Kidney (tissue), 14 donors: Measurements from ENCODE around the gene CACNA1E. TPM values are rescaled to one million over a fixed set of nuclear protein-coding genes. Genes with fewer than 3 reads are reported as not detected.

Experiments
- DNase-seq, 5 donors: peaks; one replicate each; pipeline ENCODE4 v3.0.0-alpha.2; 2013 to 2020
- FAIRE-seq: peaks from 2 replicates; lab custom pipeline; 2012; peaks lifted over from hg19 to GRCh38; lab: Jason Lieb, UNC
- H3K27ac ChIP-seq, 2 donors: one replicate each; pipeline ENCODE4 v1.7.0; 2013; ENCODE audit warnings: low read depth in 2 of 2, low read length in 2 of 2, inconsistent platforms in 1 of 2
- H3K27me3 ChIP-seq: one replicate; pipeline ENCODE4 v1.7.1; 2013; ENCODE audit warnings: low read length, inconsistent platforms; ENCODE audit not compliant: control insufficient read depth, insufficient read depth
- H3K36me3 ChIP-seq, 3 donors: one replicate each; pipeline versions ENCODE4 v1.7.0 to v1.7.1; 2013; ENCODE audit warnings: low read length in 3 of 3, control low read depth in 1 of 3, inconsistent platforms in 1 of 3; ENCODE audit not compliant: insufficient read depth in 3 of 3, control insufficient read depth in 2 of 3
- H3K4me1 ChIP-seq, 3 donors: one replicate each; pipeline versions ENCODE4 v1.7.0 to v1.7.1; 2013; ENCODE audit warnings: low read length in 3 of 3, inconsistent platforms in 1 of 3, low read depth in 1 of 3; ENCODE audit not compliant: control insufficient read depth in 2 of 3, insufficient read depth in 2 of 3
- H3K4me3 ChIP-seq, 3 donors: one replicate each; pipeline versions ENCODE4 v1.7.0 to v1.8.1; 2013; ENCODE audit warnings: low read length in 3 of 3, control low read depth in 1 of 3, inconsistent platforms in 1 of 3
- H3K9ac ChIP-seq, 3 donors: one replicate each; pipeline versions ENCODE4 v1.7.0 to v1.7.1; 2013; ENCODE audit warnings: low read length in 3 of 3, control low read depth in 1 of 3, inconsistent platforms in 1 of 3
- H3K9me3 ChIP-seq, 3 donors: one replicate each; pipeline versions ENCODE4 v1.7.0 to v1.7.1; 2013; ENCODE audit warnings: low read length in 3 of 3, control low read depth in 1 of 3, inconsistent platforms in 1 of 3; ENCODE audit not compliant: control insufficient read depth in 2 of 3, insufficient read depth in 1 of 3
- CTCF ChIP-seq: IDR thresholded peaks from 3 replicates; pipeline ENCODE4 v1.5.1; 2012; ENCODE audit warnings: mild to moderate bottlenecking, moderate library complexity, borderline replicate concordance; ENCODE audit not compliant: insufficient read depth; ENCODE audit errors: extremely low read depth
- intact Hi-C: fragments of 100-400 bp; cut with DNase I; formaldehyde crosslinking; loops from one replicate; pipeline ENCODE4 v1.11.1; 2022
- polyA plus RNA-seq: library from polyadenylated mRNA; stranded (reverse); fragments of 350-450 nt; fragmentation: Illumina TruSeq; extraction: RNeasy Lipid Tissue Mini Kit (QIAGEN cat#74804); gene quantifications from one replicate; pipeline ENCODE4 v1.2.3, GENCODE V29; 2014; ENCODE audit warnings: low read depth, low replicate concordance; ENCODE audit not compliant: insufficient read depth
- total RNA-seq: library from RNA; stranded (reverse); fragmentation: NEBNext Ultra II Directional; extraction: Animal tissue kit (Norgen Biotek cat#: 25700); gene quantifications from one replicate; pipeline ENCODE4 v1.2.1, GENCODE V29; 2021
- donor health status: control.
- donor health status: control.
- donor health status: control.
- donor health status: control.
- donor health status: control.
- donor health status: DM: yes; HTN: yes; CAD: no.
- donor health status: Normal renal cell carcinoma (clear cell type).

CACNA1E gene
- total and polyA plus RNA-seq, 2 donors from 2014 or later = 0.19 TPM

GRCh38 chr1:181777286-181777685 lies 294.0 kb downstream of the CACNA1E start:
- no peak overlapping the region for H3K9ac ChIP-seq
- intact Hi-C loops = no loop called here
- no peaks in the 10 kb centered on the region for H3K36me3 ChIP-seq
- FAIRE-seq = no peak
- H3K9me3 ChIP-seq = no peaks in the 10 kb centered on the region
- H3K4me1 ChIP-seq = no peaks in the 10 kb centered on the region
- no peak for TF ChIP-seq CTCF
- H3K27me3 ChIP-seq = no peaks in the 10 kb centered on the region
- no peak for DNase-seq
- H3K4me3 ChIP-seq = no peak overlapping the region
- H3K27ac ChIP-seq = no peak overlapping the region

- H3K9me3 ChIP-seq = no peaks in the 10 kb centered on the region
- no peaks in the 10 kb centered on the region for H3K27me3 ChIP-seq
- intact Hi-C loops = no loop called here
- DNase-seq = no peak
- no peaks in the 10 kb centered on the region for H3K36me3 ChIP-seq
- H3K4me1 ChIP-seq = no peaks in the 10 kb centered on the region
- no peak for FAIRE-seq
- H3K9ac ChIP-seq = no peak overlapping the region
- no peak overlapping the region for H3K27ac ChIP-seq
- no peak overlapping the region for H3K4me3 ChIP-seq
- no peak for TF ChIP-seq CTCF
Measured at GRCh38 chr1:181777812-181778211, 294.5 kb downstream of the CACNA1E start.

- DNase-seq (no peak), FAIRE-seq (no peak)
- Histone ChIP-seq H3K27ac (no peak overlapping the region), H3K9me3 (no peaks in the 10 kb centered on the region), H3K4me1 (no peaks in the 10 kb centered on the region), H3K9ac (no peak overlapping the region), H3K36me3 (no peaks in the 10 kb centered on the region), H3K4me3 (no peak overlapping the region), H3K27me3 (no peaks in the 10 kb centered on the region)
- TF ChIP-seq CTCF = no peak
- intact Hi-C loops = no loop called here
Measured at GRCh38 chr1:181778640-181779260, 295.4 kb downstream of the CACNA1E start.

- no peaks in the 10 kb centered on the region for H3K4me1 ChIP-seq
- no peaks in the 10 kb centered on the region for H3K36me3 ChIP-seq
- no peaks in the 10 kb centered on the region for H3K27me3 ChIP-seq
- H3K9ac ChIP-seq = no peak overlapping the region
- DNase-seq (no peak), FAIRE-seq (no peak)
- H3K9me3 ChIP-seq = no peaks in the 10 kb centered on the region
- no peak for TF ChIP-seq CTCF
- no peak overlapping the region for H3K4me3 ChIP-seq
- no peak overlapping the region for H3K27ac ChIP-seq
- intact Hi-C loops = no loop called here
Measured at GRCh38 chr1:181779343-181779742, 296.0 kb downstream of the CACNA1E start.
